HEK293 (cell line): Measurements from ENCODE around the gene MARCHF3.

Experiments
- AEBP2 ChIP-seq: fragments of 450-650 bp; formaldehyde crosslinking; IDR thresholded peaks from 2 replicates; pipeline ENCODE4 v1.5.1; 2016; ENCODE audit warnings: missing biosample characterization, missing genetic modification characterization, borderline replicate concordance
- IKZF3 ChIP-seq: fragments of 450-650 bp; IDR thresholded peaks from 2 replicates; pipeline ENCODE4 v1.5.0; 2018; ENCODE audit warnings: missing biosample characterization, mild to moderate bottlenecking, missing genetic modification characterization, moderate library complexity
- KLF17 ChIP-seq: fragments of 450-650 bp; formaldehyde crosslinking; IDR thresholded peaks from 2 replicates; pipeline ENCODE4 v1.5.1; 2016; ENCODE audit warnings: missing biosample characterization, missing genetic modification characterization
- KLF9 ChIP-seq: fragments of 450-650 bp; formaldehyde crosslinking; IDR thresholded peaks from 2 replicates; pipeline ENCODE4 v1.5.1; 2016; ENCODE audit warnings: missing biosample characterization, missing genetic modification characterization, low read depth
- OSR2 ChIP-seq: fragments of 450-650 bp; formaldehyde crosslinking; IDR thresholded peaks from 2 replicates; pipeline ENCODE4 v1.5.1; 2016; ENCODE audit warnings: missing biosample characterization, missing genetic modification characterization
- PRDM6 ChIP-seq: fragments of 450-650 bp; formaldehyde crosslinking; IDR thresholded peaks from 2 replicates; pipeline ENCODE4 v1.5.1; 2017; ENCODE audit warnings: missing biosample characterization, missing genetic modification characterization
- REST ChIP-seq: fragments of 450-650 bp; formaldehyde crosslinking; IDR thresholded peaks from 2 replicates; pipeline ENCODE4 v1.5.1; 2016; ENCODE audit warnings: missing biosample characterization, missing genetic modification characterization
- SP7 ChIP-seq: fragments of 450-650 bp; formaldehyde crosslinking; IDR thresholded peaks from 2 replicates; pipeline ENCODE4 v1.5.1; 2016; ENCODE audit warnings: missing biosample characterization, missing genetic modification characterization
- TCF7L2 ChIP-seq: IDR thresholded peaks from 2 replicates; pipeline ENCODE4 v1.6.1; 2011; ENCODE audit warnings: low read depth, mild to moderate bottlenecking, inconsistent platforms, low read length, moderate library complexity, borderline replicate concordance
- WT1 ChIP-seq: fragments of 450-650 bp; formaldehyde crosslinking; IDR thresholded peaks from 2 replicates; pipeline ENCODE4 v1.5.1; 2016; ENCODE audit warnings: missing biosample characterization, missing genetic modification characterization
- YY1 ChIP-seq: fragments of 450-650 bp; formaldehyde crosslinking; IDR thresholded peaks from 2 replicates; pipeline ENCODE4 v1.5.1; 2018; ENCODE audit warnings: missing biosample characterization, missing genetic modification characterization
- ZBTB17 ChIP-seq: fragments of 450-650 bp; formaldehyde crosslinking; IDR thresholded peaks from 2 replicates; pipeline ENCODE4 v1.5.1; 2016; ENCODE audit warnings: missing biosample characterization, missing genetic modification characterization
- ZBTB20 ChIP-seq: fragments of 450-650 bp; formaldehyde crosslinking; IDR thresholded peaks from 2 replicates; pipeline ENCODE4 v1.5.1; 2016; ENCODE audit warnings: missing biosample characterization, missing genetic modification characterization
- ZBTB26 ChIP-seq: fragments of 450-650 bp; formaldehyde crosslinking; optimal IDR thresholded peaks from 2 replicates; pipeline ENCODE3; 2016; ENCODE audit warnings: missing biosample characterization, mild to moderate bottlenecking, missing genetic modification characterization
- ZEB2 ChIP-seq: fragments of 450-650 bp; formaldehyde crosslinking; IDR thresholded peaks from 2 replicates; pipeline ENCODE4 v1.5.1; 2016; ENCODE audit warnings: missing biosample characterization, missing genetic modification characterization
- ZNF19 ChIP-seq: fragments of 450-650 bp; formaldehyde crosslinking; IDR thresholded peaks from 2 replicates; pipeline ENCODE4; 2016; ENCODE audit warnings: missing biosample characterization, missing genetic modification characterization, low read depth
- ZNF26 ChIP-seq: fragments of 450-650 bp; formaldehyde crosslinking; IDR thresholded peaks from 2 replicates; pipeline ENCODE4 v1.5.1; 2016; ENCODE audit warnings: missing biosample characterization, missing genetic modification characterization
- ZNF280D ChIP-seq: fragments of 450-650 bp; formaldehyde crosslinking; IDR thresholded peaks from 2 replicates; pipeline ENCODE4 v1.5.1; 2016; ENCODE audit warnings: missing biosample characterization, missing genetic modification characterization
- ZNF354C ChIP-seq: fragments of 450-650 bp; formaldehyde crosslinking; IDR thresholded peaks from 2 replicates; pipeline ENCODE4 v1.5.1; 2016; ENCODE audit warnings: missing biosample characterization, missing genetic modification characterization, low read depth, borderline replicate concordance
- ZNF391 ChIP-seq: fragments of 450-650 bp; formaldehyde crosslinking; IDR thresholded peaks from 2 replicates; pipeline ENCODE4 v1.5.1; 2016; ENCODE audit warnings: low read depth, missing biosample characterization, missing genetic modification characterization, borderline replicate concordance
- ZNF473 ChIP-seq: fragments of 450-650 bp; formaldehyde crosslinking; IDR thresholded peaks from 2 replicates; pipeline ENCODE4 v1.5.1; 2017; ENCODE audit warnings: missing biosample characterization, missing genetic modification characterization
- ZNF558 ChIP-seq: fragments of 450-650 bp; formaldehyde crosslinking; IDR thresholded peaks from 2 replicates; pipeline ENCODE4 v1.5.1; 2016; ENCODE audit warnings: missing biosample characterization, missing genetic modification characterization
- ZNF610 ChIP-seq: fragments of 450-650 bp; formaldehyde crosslinking; IDR thresholded peaks from 2 replicates; pipeline ENCODE4 v1.5.1; 2016; ENCODE audit warnings: missing biosample characterization, missing genetic modification characterization, borderline replicate concordance
- ZNF707 ChIP-seq: fragments of 450-650 bp; formaldehyde crosslinking; IDR thresholded peaks from 2 replicates; pipeline ENCODE4 v1.5.1; 2016; ENCODE audit warnings: missing biosample characterization, missing genetic modification characterization
- ZNF843 ChIP-seq: fragments of 450-650 bp; formaldehyde crosslinking; IDR thresholded peaks from 2 replicates; pipeline ENCODE4 v1.5.1; 2016; ENCODE audit warnings: missing biosample characterization, missing genetic modification characterization
- ZSCAN30 ChIP-seq: fragments of 450-650 bp; IDR thresholded peaks from 2 replicates; pipeline ENCODE4 v1.5.1; 2018; ENCODE audit warnings: missing biosample characterization, mild to moderate bottlenecking, missing genetic modification characterization, moderate library complexity
- ZXDB ChIP-seq: fragments of 450-650 bp; formaldehyde crosslinking; IDR thresholded peaks from 2 replicates; pipeline ENCODE4 v1.5.1; 2016; ENCODE audit warnings: missing biosample characterization, missing genetic modification characterization

Gene MARCHF3

GRCh38 chr5:127079994-127080491 lies 49.7 kb upstream of the MARCHF3 start (continued):
- TF ChIP-seq ZNF26 (no peak), OSR2 (peak; percentile 85), ZNF354C (no peak), ZNF610 (tag by site-specific recombination) (no peak), SP7 (tag by site-specific recombination) (peak; percentile 72), ZBTB20 (peak; percentile 65; the same call in 1 of the 2 replicates), WT1 (peak; percentile 53), PRDM6 (tag by site-specific recombination) (peak; percentile 49; the same call in 1 of the 2 replicates), TCF7L2 (peak; percentile 51; the same call in 1 of the 2 replicates), ZNF558 (tag by site-specific recombination) (no peak), ZEB2 (tag by site-specific recombination) (0 out of 2 replicates have a peak, but pooled peaks have one; percentile 24), ZNF707 (tag by site-specific recombination) (no peak), IKZF3 (no peak), ZBTB17 (tag by site-specific recombination) (peak; percentile 61; the same call in 1 of the 2 replicates), ZNF473 (tag by site-specific recombination) (no peak), KLF9 (tag by site-specific recombination) (no peak), ZNF280D (tag by site-specific recombination) (no peak), AEBP2 (tag by site-specific recombination) (no peak), ZNF843 (tag by site-specific recombination) (peak; percentile 53; the same call in 1 of the 2 replicates), ZBTB26 (tag by site-specific recombination) (no peak), ZSCAN30 (tag by site-specific recombination) (no peak), KLF17 (tag by site-specific recombination) (no peak), YY1 (tag by site-specific recombination) (0 out of 2 replicates have a peak, but pooled peaks have one; percentile 17), ZXDB (no peak), ZNF19 (tag by site-specific recombination) (no peak), ZNF391 (tag by site-specific recombination) (no peak), REST (tag by site-specific recombination) (no peak)
